Measurements from ENCODE around the gene TANGO2.

Gene TANGO2

GRCh38 chr22:20028855-20029549 is 8.1 kb downstream of the TANGO2 start:
- DNase-seq, result no peak

- no peak for DNase-seq
Observed at GRCh38 chr22:20029550-20030225, 8.8 kb downstream of the TANGO2 start.

- DNase-seq, result peak; percentile 63
Observed at GRCh38 chr22:20031732-20032406, 11.0 kb downstream of the TANGO2 start.

GRCh38 chr22:20032407-20032991 is 11.6 kb downstream of the TANGO2 start:
- no peak for DNase-seq

GRCh38 chr22:20033045-20033706 is 12.3 kb downstream of the TANGO2 start:
- DNase-seq, result no peak

GRCh38 chr22:20034143-20034542 is 13.2 kb downstream of the TANGO2 start:
- no peak for DNase-seq

- no peak for DNase-seq
Observed at GRCh38 chr22:20035375-20036083, 14.6 kb downstream of the TANGO2 start.

GRCh38 chr22:20036084-20036482 is 15.2 kb downstream of the TANGO2 start:
- no peak for DNase-seq

- DNase-seq, result no peak
Observed at GRCh38 chr22:20036535-20037392, 15.9 kb downstream of the TANGO2 start.

- DNase-seq, result no peak
Observed at GRCh38 chr22:20037419-20037818, 16.5 kb downstream of the TANGO2 start.

- DNase-seq, result no peak
Observed at GRCh38 chr22:20038574-20038973, 17.7 kb downstream of the TANGO2 start.

- no peak for DNase-seq
Observed at GRCh38 chr22:20039683-20040325, 18.9 kb downstream of the TANGO2 start.

GRCh38 chr22:20040327-20041200 is 19.7 kb downstream of the TANGO2 start:
- DNase-seq, result no peak

- DNase-seq, result no peak
Observed at GRCh38 chr22:20043057-20043996, 22.4 kb downstream of the TANGO2 start.

- DNase-seq, result no peak
Observed at GRCh38 chr22:20043997-20044342, 23.1 kb downstream of the TANGO2 start.

GRCh38 chr22:20044495-20045151 is 23.7 kb downstream of the TANGO2 start:
- DNase-seq, result no peak

GRCh38 chr22:20046730-20047129 is 25.8 kb downstream of the TANGO2 start:
- DNase-seq, result no peak

- no peak for DNase-seq
Observed at GRCh38 chr22:20051927-20052308, 31.0 kb downstream of the TANGO2 start.
